Kidney tubule cell (primary cell): ENCODE data around the gene FAM241B.

Experiments
- DNase-seq: peaks from one replicate; pipeline ENCODE4 v3.0.0-alpha.2; 2018; ENCODE audit warnings: low spot score

The FAM241B gene

GRCh38 chr10:69634759-69635425, 4.8 kb downstream of the FAM241B start:
- DNase-seq = no peak

GRCh38 chr10:69635428-69636272, 5.6 kb downstream of the FAM241B start:
- no peak for DNase-seq

GRCh38 chr10:69636273-69636575, 6.2 kb downstream of the FAM241B start:
- no peak for DNase-seq

GRCh38 chr10:69636626-69637605, 6.9 kb downstream of the FAM241B start:
- peak; percentile 40 for DNase-seq

GRCh38 chr10:69638642-69639041, 8.6 kb downstream of the FAM241B start:
- DNase-seq = no peak

GRCh38 chr10:69639291-69640195, 9.5 kb downstream of the FAM241B start:
- peak; percentile 69 for DNase-seq

GRCh38 chr10:69640196-69640980, 10.3 kb downstream of the FAM241B start:
- DNase-seq = no peak

GRCh38 chr10:69641261-69641980, 11.4 kb downstream of the FAM241B start:
- peak; percentile 56 for DNase-seq

- DNase-seq = no peak
Measured at GRCh38 chr10:69642747-69643146, 12.7 kb downstream of the FAM241B start.

GRCh38 chr10:69643779-69644657, 14.0 kb downstream of the FAM241B start:
- DNase-seq = no peak

- DNase-seq = peak; percentile 68
Measured at GRCh38 chr10:69644658-69645295, 14.7 kb downstream of the FAM241B start.

GRCh38 chr10:69645296-69646184, 15.5 kb downstream of the FAM241B start:
- DNase-seq = no peak

- DNase-seq = no peak
Measured at GRCh38 chr10:69646185-69647060, 16.4 kb downstream of the FAM241B start.

GRCh38 chr10:69647126-69647525, 17.1 kb downstream of the FAM241B start:
- no peak for DNase-seq

- no peak for DNase-seq
Measured at GRCh38 chr10:69647819-69648218, 17.8 kb downstream of the FAM241B start.

- DNase-seq = no peak
Measured at GRCh38 chr10:69648461-69648860, 18.4 kb downstream of the FAM241B start.
